Colonic mucosa (tissue), 4 donors: ENCODE data around the gene MRTFA. TPM values are rescaled to one million over a fixed set of nuclear protein-coding genes. Genes with fewer than 3 reads are reported as not detected.

Source experiments
- DNase-seq: peaks from one replicate; pipeline ENCODE4 v3.0.0-alpha.2; 2020
- H3K27ac ChIP-seq: fragments of 200-600 bp; one replicate; pipeline ENCODE4 v1.8.0; 2021
- H3K27me3 ChIP-seq: fragments of 200-600 bp; one replicate; pipeline ENCODE4 v1.8.0; 2021
- H3K36me3 ChIP-seq: fragments of 200-600 bp; one replicate; pipeline ENCODE4 v1.8.0; 2021
- H3K4me1 ChIP-seq: fragments of 200-600 bp; one replicate; pipeline ENCODE4 v1.8.0; 2021; ENCODE audit warnings: mild to moderate bottlenecking
- H3K4me3 ChIP-seq: fragments of 200-600 bp; one replicate; pipeline ENCODE4 v1.8.0; 2021
- H3K9ac ChIP-seq, 2 donors: one replicate each; pipeline ENCODE4 v1.7.0; 2013; ENCODE audit warnings: control low read depth in 2 of 2, low read depth in 2 of 2, low read length in 2 of 2
- H3K9me3 ChIP-seq: fragments of 200-600 bp; one replicate; pipeline ENCODE4 v1.8.0; 2021
- CTCF ChIP-seq: fragments of 200-600 bp; IDR thresholded peaks from one replicate; pipeline ENCODE4 v1.8.0; 2022; ENCODE audit warnings: antibody characterized with exemption, mild to moderate bottlenecking
- intact Hi-C: fragments of 100-400 bp; cut with DNase I; formaldehyde crosslinking; loops from one replicate; pipeline ENCODE4 v1.14.1; 2022
- total RNA-seq, 2 donors: library from RNA; stranded (reverse); fragmentation: NEBNext Ultra II Directional in 1 of 2; extraction: Animal tissue kit (Norgen Biotek cat#: 25700) in 1 of 2; gene quantifications; one replicate each; pipeline ENCODE4 v1.2.1, GENCODE V29; 2021
- donor health status: healthy.
- donor health status: DM: no; HTN: no; CAD: no.
- donor health status: DM: no; HTN: no; CAD: no.

MRTFA gene
- total RNA-seq, 2 donors from 2014 or later: 31.9 to 35.6 TPM

GRCh38 chr22:40449676-40450035, 186.9 kb downstream of the MRTFA start:
- no peaks in the 10 kb centered on the region for H3K27me3 ChIP-seq
- intact Hi-C loops: no loop called here
- H3K4me1 ChIP-seq: no peaks in the 10 kb centered on the region
- no peak for TF ChIP-seq CTCF
- no peaks in the 10 kb centered on the region for H3K36me3 ChIP-seq
- no peak for DNase-seq
- H3K9ac ChIP-seq: no peak overlapping the region
- no peak overlapping the region for H3K27ac ChIP-seq
- no peaks in the 10 kb centered on the region for H3K9me3 ChIP-seq
- H3K4me3 ChIP-seq: no peak overlapping the region

GRCh38 chr22:40446203-40446602, 190.3 kb downstream of the MRTFA start:
- H3K9me3 ChIP-seq: no peaks in the 10 kb centered on the region
- intact Hi-C loops: no loop called here
- H3K36me3 ChIP-seq: no peaks in the 10 kb centered on the region
- no peak overlapping the region for H3K27ac ChIP-seq
- no peaks in the 10 kb centered on the region for H3K27me3 ChIP-seq
- H3K9ac ChIP-seq: no peak overlapping the region
- no peak for TF ChIP-seq CTCF
- H3K4me3 ChIP-seq: no peak overlapping the region
- no peaks in the 10 kb centered on the region for H3K4me1 ChIP-seq
- no peak for DNase-seq

GRCh38 chr22:40444178-40444831, 192.2 kb downstream of the MRTFA start:
- Histone ChIP-seq H3K9ac (no peak overlapping the region), H3K4me1 (no peaks in the 10 kb centered on the region), H3K4me3 (no peak overlapping the region), H3K9me3 (no peaks in the 10 kb centered on the region), H3K27me3 (no peaks in the 10 kb centered on the region), H3K27ac (no peak overlapping the region), H3K36me3 (no peaks in the 10 kb centered on the region)
- TF ChIP-seq CTCF: no peak
- intact Hi-C loops: no loop called here
- no peak for DNase-seq

DNA sequence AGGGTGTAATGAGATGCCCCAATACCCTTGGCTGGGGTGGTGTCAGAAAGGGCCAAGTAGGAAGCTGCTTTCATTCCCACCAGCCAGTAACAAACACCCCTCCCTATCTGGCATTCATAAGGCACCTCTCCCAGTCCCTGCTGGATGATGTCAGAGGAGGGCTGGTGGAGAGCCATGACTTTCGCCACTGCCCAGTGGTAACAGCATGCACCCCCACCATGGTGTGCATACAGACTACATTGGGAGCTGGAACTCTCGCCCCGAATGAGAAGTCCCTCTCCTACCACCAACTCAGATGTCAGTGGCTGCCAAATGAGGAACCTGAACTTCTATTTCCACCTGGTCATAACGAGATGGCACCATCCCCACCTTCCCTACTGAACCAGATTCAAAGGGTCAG, 192.8 kb downstream of the MRTFA start:
- Histone ChIP-seq H3K27ac (no peak overlapping the region), H3K9ac (no peak overlapping the region), H3K27me3 (no peaks in the 10 kb centered on the region), H3K9me3 (no peaks in the 10 kb centered on the region), H3K4me3 (no peak overlapping the region), H3K4me1 (no peaks in the 10 kb centered on the region), H3K36me3 (no peaks in the 10 kb centered on the region)
- TF ChIP-seq CTCF: no peak
- intact Hi-C loops: no loop called here
- DNase-seq: no peak

DNA sequence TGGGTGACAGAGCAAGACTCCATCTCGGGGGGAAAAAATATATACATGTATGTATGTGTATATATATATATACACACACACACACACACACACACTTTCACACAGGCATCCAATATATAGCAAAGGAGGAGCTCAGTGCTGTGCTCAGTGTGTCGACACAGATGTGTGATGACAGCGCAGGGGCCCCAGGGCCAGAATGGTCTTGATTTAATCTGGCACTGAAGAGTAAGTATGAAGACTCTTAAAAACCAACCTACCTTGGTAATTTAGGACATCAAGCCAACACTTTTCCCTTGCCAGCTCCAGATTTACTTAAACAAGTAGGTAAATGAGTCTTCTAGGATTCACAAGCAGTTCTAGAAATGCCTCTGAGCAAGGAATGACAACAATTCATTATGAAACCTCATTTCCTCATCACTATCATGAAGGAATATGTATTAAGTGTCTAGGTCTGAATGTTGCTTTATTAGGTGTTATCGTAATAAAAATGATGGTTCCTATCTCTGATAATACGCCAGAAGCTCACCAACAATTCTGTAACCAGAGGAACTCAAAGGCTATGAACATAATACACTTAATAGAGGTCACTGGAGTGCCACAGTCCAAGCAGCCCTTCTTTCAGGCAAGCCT, 194.6 kb downstream of the MRTFA start:
- Histone ChIP-seq H3K4me3 (no peak overlapping the region), H3K27ac (no peak overlapping the region), H3K36me3 (no peaks in the 10 kb centered on the region), H3K9ac (no peak overlapping the region), H3K27me3 (no peaks in the 10 kb centered on the region), H3K4me1 (no peaks in the 10 kb centered on the region), H3K9me3 (no peaks in the 10 kb centered on the region)
- no peak for TF ChIP-seq CTCF
- intact Hi-C loops: no loop called here
- no peak for DNase-seq
